ENCODE data around the gene NLGN1. TPM values are rescaled to one million over a fixed set of nuclear protein-coding genes. Genes with fewer than 3 reads are reported as not detected.

NLGN1 gene
- total RNA-seq, 1 experiment from 2014 or later = 0.85 TPM

GRCh38 chr3:173938616-173939015, 541.1 kb downstream of the NLGN1 start:
- TF ChIP-seq CTCF (IDR thresholded peaks at IDR 0.05) (no peak), SIN3A (IDR thresholded peaks at IDR 0.05; ENCODE audit: borderline replicate concordance, insufficient read depth, low read depth, low read length) (no peak), POLR2AphosphoS5 (IDR thresholded peaks at IDR 0.05; ENCODE audit: low read depth, low read length) (no peak), TCF7L2 (IDR thresholded peaks at IDR 0.05; ENCODE audit: low read depth, low read length) (no peak), REST (IDR thresholded peaks at IDR 0.05; ENCODE audit: insufficient read depth in 1 of 2, low read depth in 2 of 2, low read length in 1 of 2) (no peak)
- no peaks in the 10 kb centered on the region for H3K27me3 ChIP-seq (ENCODE audit: control insufficient read depth, insufficient read depth, low read length)
- H3K36me3 ChIP-seq (ENCODE audit: control insufficient read depth, insufficient read depth, low read length) = no peaks in the 10 kb centered on the region
- no TSS peak for BruUV-seq (replicated peaks)
- POLR2A ChIA-PET = no interaction called here
- H3K4me1 ChIP-seq (ENCODE audit: control insufficient read depth, insufficient read depth, low read length) = no peaks in the 10 kb centered on the region
- ATAC-seq (no peak), DNase-seq (ENCODE audit: low read depth, low spot score) (no peak)
- in situ Hi-C loops (cut with HindIII; ENCODE audit: low pct_unique_long_range_greater_than_20kb, low sequenced_read_pairs) (no loop called here), intact Hi-C loops (cut with micrococcal nuclease; ENCODE audit: unreplicated experiment) (no loop called here)
- H3K4me3 ChIP-seq (ENCODE audit: low read depth in 2 of 2, low read length in 2 of 2) = no peak overlapping the region
- no peak overlapping the region for H3K27ac ChIP-seq (ENCODE audit: low read length)
- no peaks in the 10 kb centered on the region for H3K9me3 ChIP-seq (ENCODE audit: control insufficient read depth, insufficient read depth, low read depth, low read length)
- CTCF ChIA-PET = no interaction called here

GRCh38 chr3:173939331-173939730, 541.8 kb downstream of the NLGN1 start:
- intact Hi-C loops (cut with micrococcal nuclease; ENCODE audit: unreplicated experiment) = no loop called here
- DNase-seq (ENCODE audit: low read depth, low spot score) = no peak

More at GRCh38 chr3:173939331-173939730, 541.8 kb downstream of the NLGN1 start:
- POLR2A ChIA-PET = no interaction called here
- H3K4me1 ChIP-seq (ENCODE audit: control insufficient read depth, insufficient read depth, low read length) = no peaks in the 10 kb centered on the region
- no peak overlapping the region for H3K4me3 ChIP-seq (ENCODE audit: low read depth in 2 of 2, low read length in 2 of 2)
- no peak for TF ChIP-seq POLR2AphosphoS5 (IDR thresholded peaks at IDR 0.05; ENCODE audit: low read depth, low read length)
- no peak for TF ChIP-seq CTCF (IDR thresholded peaks at IDR 0.05)
- no peak for TF ChIP-seq REST (IDR thresholded peaks at IDR 0.05; ENCODE audit: insufficient read depth in 1 of 2, low read depth in 2 of 2, low read length in 1 of 2)
- TF ChIP-seq SIN3A (IDR thresholded peaks at IDR 0.05; ENCODE audit: borderline replicate concordance, insufficient read depth, low read depth, low read length) = no peak
- no peak for TF ChIP-seq TCF7L2 (IDR thresholded peaks at IDR 0.05; ENCODE audit: low read depth, low read length)
- H3K9me3 ChIP-seq (ENCODE audit: control insufficient read depth, insufficient read depth, low read depth, low read length) = no peaks in the 10 kb centered on the region
- BruUV-seq (replicated peaks) = no TSS peak
- no peak for ATAC-seq
- in situ Hi-C loops (cut with HindIII; ENCODE audit: low pct_unique_long_range_greater_than_20kb, low sequenced_read_pairs) = no loop called here
- CTCF ChIA-PET = no interaction called here
- no peaks in the 10 kb centered on the region for H3K27me3 ChIP-seq (ENCODE audit: control insufficient read depth, insufficient read depth, low read length)
- no peaks in the 10 kb centered on the region for H3K36me3 ChIP-seq (ENCODE audit: control insufficient read depth, insufficient read depth, low read length)
- no peak overlapping the region for H3K27ac ChIP-seq (ENCODE audit: low read length)

All from Panc1 (cell line).